Prostate gland (tissue), 2 donors: ENCODE data around the gene CSNK1D. TPM values are rescaled to one million over a fixed set of nuclear protein-coding genes. Genes with fewer than 3 reads are reported as not detected.
"Not testable (repeated sequence)": the region's sequence is repeated elsewhere in the genome, so short reads cannot be mapped to it uniquely, and the experiment has no call there.

Source experiments
- DNase-seq: peaks from one replicate; pipeline ENCODE4 v3.0.0-alpha.2; 2019; ENCODE audit warnings: low spot score
- H3K27ac ChIP-seq, 2 donors: fragments of 200-600 bp; sonication (generic); 2 replicates each; pipeline ENCODE4 v1.5.1; 2017 to 2019
- H3K27me3 ChIP-seq: fragments of 200-600 bp; sonication (generic); replicated peaks from 2 replicates; pipeline ENCODE4 v1.5.1; 2019; ENCODE audit not compliant: insufficient read depth
- H3K36me3 ChIP-seq, 2 donors: fragments of 200-600 bp; sonication (generic); 1 replicate in 1 of 2; 2 replicates in 1 of 2; pipeline versions ENCODE4 v1.5.1 to v1.8.1; 2017 to 2019
- H3K4me1 ChIP-seq: fragments of 200-600 bp; sonication (generic); replicated peaks from 2 replicates; pipeline ENCODE4 v1.5.1; 2019
- H3K4me3 ChIP-seq, 2 donors: fragments of 200-600 bp; sonication (generic); 2 replicates each; pipeline ENCODE4 v1.5.1; 2017 to 2019
- H3K9me3 ChIP-seq: fragments of 200-600 bp; sonication (generic); 2 replicates; pipeline ENCODE4 v1.5.1; 2017
- CTCF ChIP-seq, 4 experiments: fragments of 200-600 bp in 2 of 4; fragments of 450-650 bp in 2 of 4; sonication (generic) in 2 of 4; IDR thresholded peaks; 1 replicate in 3 of 4; 2 replicates in 1 of 4; pipeline ENCODE4 v1.5.1; 2016 to 2019; ENCODE audit warnings: antibody characterized with exemption in 4 of 4, mild to moderate bottlenecking in 2 of 4, moderate library complexity in 2 of 4
- POLR2A ChIP-seq: fragments of 450-650 bp; IDR thresholded peaks from one replicate; pipeline ENCODE4 v1.6.1; 2016; ENCODE audit warnings: antibody characterized with exemption, mild to moderate bottlenecking
- POLR2AphosphoS5 ChIP-seq: sonication (generic); formaldehyde crosslinking; IDR thresholded peaks from one replicate; pipeline ENCODE4 v1.6.1; 2017; ENCODE audit warnings: antibody characterized with exemption
- WGBS: methylation state at CpG from one replicate; pipeline ENCODE4 v1.1.5; 2018; 5-methylcytosine and 5-hydroxymethylcytosine counted together
- intact Hi-C: fragments of 100-400 bp; cut with DNase I; formaldehyde crosslinking; loops from one replicate; pipeline ENCODE4 v1.14.2; 2022
- total RNA-seq, 2 donors: library from RNA; depleted of rRNA; stranded (reverse); fragments of >200 nt; gene quantifications; one replicate each; pipeline ENCODE4 v1.1.0, GENCODE V29; 2016

CSNK1D gene
- total RNA-seq, 2 donors from 2014 or later: 80.3 to 155 TPM

DNA sequence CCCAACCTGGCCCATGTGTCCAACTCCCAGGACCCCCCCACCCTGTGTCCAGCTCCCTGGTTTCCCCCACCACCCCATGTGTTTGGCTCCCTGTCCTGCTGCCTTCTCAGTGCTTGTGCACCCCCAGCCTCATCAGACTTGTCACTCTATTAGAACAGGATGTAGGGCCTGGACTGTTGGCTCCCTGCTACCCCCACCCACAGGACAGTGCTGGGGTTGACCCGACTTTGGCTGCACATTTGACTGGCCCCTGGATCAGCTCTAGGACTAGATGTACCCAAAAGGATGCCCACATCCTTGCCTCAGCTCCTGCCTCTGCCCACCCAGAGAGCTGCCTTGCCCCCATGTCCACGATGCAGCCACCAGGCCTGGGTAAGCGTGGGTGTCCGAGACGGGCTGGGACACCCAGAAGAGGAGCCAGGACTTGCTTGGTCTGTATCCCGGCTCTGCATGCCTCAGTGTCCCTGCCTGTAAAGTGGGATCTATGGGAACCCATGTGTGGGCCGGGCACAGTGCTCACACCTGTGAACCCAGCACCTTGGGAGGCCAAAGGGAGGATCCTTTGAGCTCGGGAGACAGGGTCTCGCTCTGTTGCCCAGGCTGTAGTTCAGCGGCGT, 59.4 kb downstream of the CSNK1D start:
- no peaks in the 10 kb centered on the region for H3K9me3 ChIP-seq
- H3K27me3 ChIP-seq: no peaks in the 10 kb centered on the region
- no peak overlapping the region for H3K27ac ChIP-seq
- peaks cover 9% of the 10 kb centered on the region for H3K4me1 ChIP-seq
- no peak for DNase-seq
- TF ChIP-seq POLR2A (no peak), POLR2AphosphoS5 (no peak), CTCF (IDR thresholded peaks at IDR 0.05) (no peak)
- no peaks in the 10 kb centered on the region for H3K36me3 ChIP-seq
- intact Hi-C loops: no loop called here
- 85% methylated on average over 11 of the region's 11 CpGs for WGBS
- no peak overlapping the region for H3K4me3 ChIP-seq

DNA sequence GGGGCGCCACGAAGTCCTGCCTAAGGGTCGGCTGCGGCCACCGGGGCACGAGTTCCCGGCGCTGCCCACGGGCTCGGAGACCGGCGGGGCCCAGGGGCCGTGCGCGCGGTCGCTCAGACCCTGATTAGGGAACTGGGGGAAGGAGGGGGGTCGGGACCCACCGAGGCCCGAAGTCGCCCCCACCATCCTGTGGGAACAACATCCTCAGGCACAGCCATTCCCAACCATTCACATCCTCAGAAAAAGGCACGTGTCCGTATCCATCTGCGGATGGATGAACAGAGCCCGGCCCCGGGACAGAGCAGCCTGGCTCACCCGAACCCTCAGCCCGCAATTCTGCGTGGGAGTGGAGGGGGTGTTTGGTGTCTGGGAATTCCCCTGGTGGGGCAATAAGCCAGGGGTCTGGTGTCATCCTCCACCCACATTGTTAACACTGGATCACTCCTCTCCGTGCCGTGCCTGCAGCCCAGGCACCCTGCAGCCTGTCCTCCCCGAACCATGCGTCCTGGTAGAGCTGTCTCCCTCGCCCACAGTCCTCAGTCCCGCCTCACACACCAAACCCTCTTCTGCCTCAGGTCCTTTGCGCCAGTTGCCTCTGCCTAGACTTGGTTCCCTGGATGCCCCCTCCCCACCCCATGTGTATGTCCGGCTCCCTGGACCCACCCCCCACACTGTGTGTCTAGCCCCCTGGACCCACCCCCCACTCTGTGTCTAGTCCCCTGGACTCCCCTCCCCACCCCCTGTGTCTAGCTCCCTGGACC, 60.1 kb downstream of the CSNK1D start:
- WGBS: 7% methylated on average over 32 of the region's 37 CpGs
- Histone ChIP-seq H3K4me1 (peaks cover 9% of the 10 kb centered on the region), H3K4me3 (peak overlapping the region; percentile 69 to 91), H3K27ac (peak overlapping the region; percentile 57 to 74), H3K9me3 (no peaks in the 10 kb centered on the region), H3K36me3 (no peaks in the 10 kb centered on the region), H3K27me3 (no peaks in the 10 kb centered on the region)
- intact Hi-C loops: no loop called here
- no peak for DNase-seq
- TF ChIP-seq POLR2AphosphoS5: peak; percentile 20
- TF ChIP-seq CTCF (IDR thresholded peaks at IDR 0.05): no peak

GRCh38 chr17:82212331-82213250, 60.9 kb downstream of the CSNK1D start, which contains the start of gene CCDC57:
Gene CCDC57 (minus strand): TSS chr17:82212842. CDS start chr17:82201944, 10,898 bp downstream.
- peak; percentile 58 for DNase-seq
- under 1% methylated on average over 81 of the region's 116 CpGs for WGBS
- Histone ChIP-seq H3K4me3 (peak within 1 kb of the TSS; percentile 69 to 91), H3K4me1 (peaks cover 9% of the 10 kb centered on the region), H3K27ac (peak within 1 kb of the TSS; percentile 57 to 74), H3K9me3 (no peaks in the 10 kb centered on the region), H3K36me3 (no peaks in the 10 kb centered on the region), H3K27me3 (no peaks in the 10 kb centered on the region)
- TF ChIP-seq POLR2A (peak; percentile 70), POLR2AphosphoS5 (peak; percentile 67), CTCF (IDR thresholded peaks at IDR 0.05) (peak in 2 of 4 experiments; percentile 47 to 54)
- intact Hi-C loops: no loop called here

GRCh38 chr17:82210655-82211054, 62.8 kb downstream of the CSNK1D start:
- H3K4me3 ChIP-seq, H3K27me3 ChIP-seq, H3K9me3 ChIP-seq, DNase-seq, intact Hi-C loops, H3K4me1 ChIP-seq, H3K27ac ChIP-seq, H3K36me3 ChIP-seq: not testable (repeated sequence)
- WGBS: 93% methylated on average over 11 of the region's 11 CpGs
